ENCODE data around the gene MTARC1.

The MTARC1 gene

GRCh38 chr1:220754918-220755295 is 31.8 kb upstream of the MTARC1 start:
- Histone ChIP-seq H3K4me3 (ENCODE audit: low read depth in 1 of 2, low read length in 2 of 2) (no peak overlapping the region), H3K9ac (ENCODE audit: low read length) (no peak overlapping the region), H3K27me3 (ENCODE audit: control insufficient read depth in 1 of 2, insufficient read depth in 2 of 2, low read length in 2 of 2) (no peaks in the 10 kb centered on the region), H3K9me3 (ENCODE audit: low read length) (no peaks in the 10 kb centered on the region), H3K36me3 (ENCODE audit: insufficient read depth, low read length) (peaks cover 24% of the 10 kb centered on the region), H3K4me1 (ENCODE audit: insufficient read depth, low read length) (peaks cover 18% of the 10 kb centered on the region), H3K27ac (ENCODE audit: low read depth, low read length) (no peak overlapping the region)

GRCh38 chr1:220755309-220755708 is 31.4 kb upstream of the MTARC1 start:
- Histone ChIP-seq H3K9ac (ENCODE audit: low read length) (no peak overlapping the region), H3K27ac (ENCODE audit: low read depth, low read length) (no peak overlapping the region), H3K9me3 (ENCODE audit: low read length) (no peaks in the 10 kb centered on the region), H3K4me3 (ENCODE audit: low read depth in 1 of 2, low read length in 2 of 2) (no peak overlapping the region), H3K27me3 (ENCODE audit: control insufficient read depth in 1 of 2, insufficient read depth in 2 of 2, low read length in 2 of 2) (no peaks in the 10 kb centered on the region), H3K4me1 (ENCODE audit: insufficient read depth, low read length) (peaks cover 14% of the 10 kb centered on the region), H3K36me3 (ENCODE audit: insufficient read depth, low read length) (peaks cover 24% of the 10 kb centered on the region)

GRCh38 chr1:220757441-220757840 is 29.3 kb upstream of the MTARC1 start:
- H3K4me3 ChIP-seq (ENCODE audit: low read depth in 1 of 2, low read length in 2 of 2) = no peak overlapping the region
- no peaks in the 10 kb centered on the region for H3K4me1 ChIP-seq (ENCODE audit: insufficient read depth, low read length)
- no peaks in the 10 kb centered on the region for H3K27me3 ChIP-seq (ENCODE audit: control insufficient read depth in 1 of 2, insufficient read depth in 2 of 2, low read length in 2 of 2)
- H3K36me3 ChIP-seq (ENCODE audit: insufficient read depth, low read length) = peaks cover 34% of the 10 kb centered on the region
- no peak overlapping the region for H3K27ac ChIP-seq (ENCODE audit: low read depth, low read length)
- no peak overlapping the region for H3K9ac ChIP-seq (ENCODE audit: low read length)
- no peaks in the 10 kb centered on the region for H3K9me3 ChIP-seq (ENCODE audit: low read length)

GRCh38 chr1:220759147-220759546 is 27.6 kb upstream of the MTARC1 start:
- no peaks in the 10 kb centered on the region for H3K9me3 ChIP-seq (ENCODE audit: low read length)
- H3K4me3 ChIP-seq (ENCODE audit: low read depth in 1 of 2, low read length in 2 of 2) = no peak overlapping the region
- no peak overlapping the region for H3K9ac ChIP-seq (ENCODE audit: low read length)
- H3K27ac ChIP-seq (ENCODE audit: low read depth, low read length) = no peak overlapping the region
- H3K4me1 ChIP-seq (ENCODE audit: insufficient read depth, low read length) = no peaks in the 10 kb centered on the region
- H3K36me3 ChIP-seq (ENCODE audit: insufficient read depth, low read length) = peaks cover 41% of the 10 kb centered on the region
- H3K27me3 ChIP-seq (ENCODE audit: control insufficient read depth in 1 of 2, insufficient read depth in 2 of 2, low read length in 2 of 2) = no peaks in the 10 kb centered on the region

DNA sequence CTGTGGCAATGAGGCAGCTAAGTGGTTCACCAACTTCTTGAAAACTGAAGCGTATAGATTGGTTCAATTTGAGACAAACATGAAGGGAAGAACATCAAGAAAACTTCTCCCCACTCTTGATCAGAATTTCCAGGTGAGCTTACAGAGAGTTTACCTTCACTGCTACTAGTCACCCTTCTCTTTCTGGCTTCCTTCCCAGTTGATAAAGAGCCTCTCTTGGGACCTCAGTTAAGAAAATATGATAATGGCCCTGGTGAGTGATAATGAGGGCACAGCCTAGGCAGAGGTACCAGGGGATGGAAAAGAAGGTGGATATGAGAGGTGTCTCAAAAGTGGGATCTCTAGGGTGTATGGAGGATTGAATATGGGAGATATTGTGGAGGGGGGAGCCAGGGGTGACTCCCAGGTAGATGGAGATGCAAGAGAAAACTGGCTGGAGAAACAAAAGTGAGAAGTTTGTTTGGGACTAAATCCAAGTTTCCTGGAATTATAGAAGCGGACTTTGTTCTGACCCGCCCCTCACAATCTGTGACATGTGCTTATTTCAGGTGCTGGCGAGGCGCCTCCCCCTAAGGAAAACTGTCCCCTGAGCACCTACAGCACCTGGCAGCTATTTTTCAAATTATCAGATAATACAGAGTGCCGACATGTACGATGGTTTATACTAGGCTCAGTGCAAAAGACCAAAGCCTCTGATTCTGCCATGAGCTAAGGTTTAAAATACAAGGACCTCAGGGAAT is 24.9 kb upstream of the MTARC1 start:
- no peak overlapping the region for H3K9ac ChIP-seq (ENCODE audit: low read length)
- no peak overlapping the region for H3K4me3 ChIP-seq (ENCODE audit: low read depth in 1 of 2, low read length in 2 of 2)
- no peaks in the 10 kb centered on the region for H3K4me1 ChIP-seq (ENCODE audit: insufficient read depth, low read length)
- no peaks in the 10 kb centered on the region for H3K9me3 ChIP-seq (ENCODE audit: low read length)
- peaks cover 23% of the 10 kb centered on the region for H3K36me3 ChIP-seq (ENCODE audit: insufficient read depth, low read length)
- no peaks in the 10 kb centered on the region for H3K27me3 ChIP-seq (ENCODE audit: control insufficient read depth in 1 of 2, insufficient read depth in 2 of 2, low read length in 2 of 2)
- no peak overlapping the region for H3K27ac ChIP-seq (ENCODE audit: low read depth, low read length)

GRCh38 chr1:220764757-220765156 is 22.0 kb upstream of the MTARC1 start:
- H3K4me1 ChIP-seq (ENCODE audit: insufficient read depth, low read length) = no peaks in the 10 kb centered on the region
- H3K36me3 ChIP-seq (ENCODE audit: insufficient read depth, low read length) = peaks cover 30% of the 10 kb centered on the region
- H3K9me3 ChIP-seq (ENCODE audit: low read length) = no peaks in the 10 kb centered on the region
- H3K4me3 ChIP-seq (ENCODE audit: low read depth in 1 of 2, low read length in 2 of 2) = no peak overlapping the region
- H3K9ac ChIP-seq (ENCODE audit: low read length) = no peak overlapping the region
- H3K27me3 ChIP-seq (ENCODE audit: control insufficient read depth in 1 of 2, insufficient read depth in 2 of 2, low read length in 2 of 2) = no peaks in the 10 kb centered on the region
- no peak overlapping the region for H3K27ac ChIP-seq (ENCODE audit: low read depth, low read length)

GRCh38 chr1:220767312-220768125 is 19.2 kb upstream of the MTARC1 start:
- Histone ChIP-seq H3K4me3 (ENCODE audit: low read depth in 1 of 2, low read length in 2 of 2) (no peak overlapping the region), H3K27me3 (ENCODE audit: control insufficient read depth in 1 of 2, insufficient read depth in 2 of 2, low read length in 2 of 2) (no peaks in the 10 kb centered on the region), H3K36me3 (ENCODE audit: insufficient read depth, low read length) (peaks cover 30% of the 10 kb centered on the region), H3K9me3 (ENCODE audit: low read length) (no peaks in the 10 kb centered on the region), H3K4me1 (ENCODE audit: insufficient read depth, low read length) (no peaks in the 10 kb centered on the region), H3K27ac (ENCODE audit: low read depth, low read length) (no peak overlapping the region), H3K9ac (ENCODE audit: low read length) (no peak overlapping the region)

DNA sequence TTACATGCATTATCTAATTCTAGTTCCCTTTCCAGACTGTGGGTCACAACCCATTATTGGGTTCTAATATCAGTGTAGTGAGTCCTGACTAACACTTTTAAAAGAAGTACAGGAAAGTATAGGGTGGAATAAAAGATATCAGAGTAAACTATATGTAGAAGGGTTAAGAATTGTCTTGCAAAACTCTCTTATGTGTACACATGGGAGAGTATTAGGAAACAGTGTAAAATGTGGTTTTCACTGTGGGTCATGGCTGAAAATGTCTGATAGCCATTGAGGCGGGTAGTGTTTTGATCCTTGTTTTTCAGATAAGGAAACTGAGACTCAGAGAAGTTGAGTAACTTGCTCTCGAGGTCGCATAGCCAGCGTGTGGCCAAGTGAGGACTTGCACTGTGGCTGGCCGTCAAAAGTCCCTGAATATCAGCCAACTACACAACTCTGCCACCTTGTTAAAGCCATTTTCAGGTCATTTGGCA is 18.5 kb upstream of the MTARC1 start:
- no peaks in the 10 kb centered on the region for H3K9me3 ChIP-seq (ENCODE audit: low read length)
- no peaks in the 10 kb centered on the region for H3K4me1 ChIP-seq (ENCODE audit: insufficient read depth, low read length)
- no peak overlapping the region for H3K9ac ChIP-seq (ENCODE audit: low read length)
- H3K4me3 ChIP-seq (ENCODE audit: low read depth in 1 of 2, low read length in 2 of 2) = no peak overlapping the region
- no peaks in the 10 kb centered on the region for H3K27me3 ChIP-seq (ENCODE audit: control insufficient read depth in 1 of 2, insufficient read depth in 2 of 2, low read length in 2 of 2)
- no peak overlapping the region for H3K27ac ChIP-seq (ENCODE audit: low read depth, low read length)
- peaks cover 23% of the 10 kb centered on the region for H3K36me3 ChIP-seq (ENCODE audit: insufficient read depth, low read length)

DNA sequence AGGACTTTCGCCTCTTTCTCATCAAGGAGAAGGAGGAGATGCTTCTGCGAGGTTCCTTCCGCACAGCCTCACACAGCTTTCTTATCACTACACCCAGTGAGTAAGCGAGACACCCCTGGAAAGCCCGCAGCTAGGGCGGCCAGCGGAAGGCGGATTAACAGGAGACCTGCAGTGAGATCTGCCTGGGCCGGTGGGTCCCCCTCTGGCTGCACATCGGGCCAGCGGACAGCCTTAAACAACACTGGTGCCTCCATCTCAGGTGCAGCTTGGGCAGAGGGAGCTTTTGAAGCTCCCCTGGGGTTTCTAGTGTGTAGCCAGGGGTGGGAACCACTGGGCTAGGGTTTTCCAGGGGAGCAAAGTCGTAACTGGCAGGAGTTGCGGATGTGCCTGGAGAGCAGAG is 17.5 kb upstream of the MTARC1 start:
- no peaks in the 10 kb centered on the region for H3K9me3 ChIP-seq (ENCODE audit: low read length)
- no peaks in the 10 kb centered on the region for H3K4me1 ChIP-seq (ENCODE audit: insufficient read depth, low read length)
- peaks cover 23% of the 10 kb centered on the region for H3K36me3 ChIP-seq (ENCODE audit: insufficient read depth, low read length)
- no peak overlapping the region for H3K27ac ChIP-seq (ENCODE audit: low read depth, low read length)
- H3K9ac ChIP-seq (ENCODE audit: low read length) = no peak overlapping the region
- H3K27me3 ChIP-seq (ENCODE audit: control insufficient read depth in 1 of 2, insufficient read depth in 2 of 2, low read length in 2 of 2) = no peaks in the 10 kb centered on the region
- no peak overlapping the region for H3K4me3 ChIP-seq (ENCODE audit: low read depth in 1 of 2, low read length in 2 of 2)

GRCh38 chr1:220770245-220770913 is 16.3 kb upstream of the MTARC1 start:
- Histone ChIP-seq H3K27ac (ENCODE audit: low read depth, low read length) (no peak overlapping the region), H3K9ac (ENCODE audit: low read length) (no peak overlapping the region), H3K27me3 (ENCODE audit: control insufficient read depth in 1 of 2, insufficient read depth in 2 of 2, low read length in 2 of 2) (no peaks in the 10 kb centered on the region), H3K9me3 (ENCODE audit: low read length) (no peaks in the 10 kb centered on the region), H3K4me3 (ENCODE audit: low read depth in 1 of 2, low read length in 2 of 2) (no peak overlapping the region), H3K36me3 (ENCODE audit: insufficient read depth, low read length) (peaks cover 21% of the 10 kb centered on the region), H3K4me1 (ENCODE audit: insufficient read depth, low read length) (no peaks in the 10 kb centered on the region)

GRCh38 chr1:220772846-220773245 is 13.9 kb upstream of the MTARC1 start:
- no peaks in the 10 kb centered on the region for H3K9me3 ChIP-seq (ENCODE audit: low read length)
- no peak overlapping the region for H3K27ac ChIP-seq (ENCODE audit: low read depth, low read length)
- no peaks in the 10 kb centered on the region for H3K27me3 ChIP-seq (ENCODE audit: control insufficient read depth in 1 of 2, insufficient read depth in 2 of 2, low read length in 2 of 2)
- H3K4me1 ChIP-seq (ENCODE audit: insufficient read depth, low read length) = no peaks in the 10 kb centered on the region
- H3K4me3 ChIP-seq (ENCODE audit: low read depth in 1 of 2, low read length in 2 of 2) = no peak overlapping the region
- H3K36me3 ChIP-seq (ENCODE audit: insufficient read depth, low read length) = peaks cover 18% of the 10 kb centered on the region
- no peak overlapping the region for H3K9ac ChIP-seq (ENCODE audit: low read length)

Data from muscle layer of colon (tissue), 2 donors.